ENCODE results near the gene LRRC2.

DNA sequence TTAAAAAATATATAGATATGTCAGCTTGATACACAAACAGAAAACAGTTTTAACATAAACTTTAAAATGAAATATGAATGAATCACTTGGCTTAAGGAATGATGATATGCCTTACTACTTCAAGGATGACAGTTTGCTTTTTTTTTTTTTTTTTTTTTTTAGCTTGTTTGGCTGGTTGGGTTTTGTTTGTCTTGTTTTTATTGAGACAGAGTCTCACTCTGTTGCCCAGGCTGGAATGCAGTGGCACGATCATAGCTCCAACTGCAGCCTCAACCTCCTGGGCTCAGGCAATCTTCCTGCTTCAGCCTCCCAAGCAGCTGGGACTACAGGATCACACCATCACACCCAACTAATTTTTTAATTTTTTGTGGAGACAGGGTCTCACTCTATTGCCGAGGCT, 14.5 kb downstream of the LRRC2 start:
- TF ChIP-seq POLR2AphosphoS5 (IDR thresholded peaks at IDR 0.05; ENCODE audit: low read depth) (no peak), GABPA (IDR thresholded peaks at IDR 0.05; ENCODE audit: low read depth) (no peak), SPI1 (IDR thresholded peaks at IDR 0.05; ENCODE audit: borderline replicate concordance, low read depth) (no peak)
- TF ChIP-seq, protein P1, sequence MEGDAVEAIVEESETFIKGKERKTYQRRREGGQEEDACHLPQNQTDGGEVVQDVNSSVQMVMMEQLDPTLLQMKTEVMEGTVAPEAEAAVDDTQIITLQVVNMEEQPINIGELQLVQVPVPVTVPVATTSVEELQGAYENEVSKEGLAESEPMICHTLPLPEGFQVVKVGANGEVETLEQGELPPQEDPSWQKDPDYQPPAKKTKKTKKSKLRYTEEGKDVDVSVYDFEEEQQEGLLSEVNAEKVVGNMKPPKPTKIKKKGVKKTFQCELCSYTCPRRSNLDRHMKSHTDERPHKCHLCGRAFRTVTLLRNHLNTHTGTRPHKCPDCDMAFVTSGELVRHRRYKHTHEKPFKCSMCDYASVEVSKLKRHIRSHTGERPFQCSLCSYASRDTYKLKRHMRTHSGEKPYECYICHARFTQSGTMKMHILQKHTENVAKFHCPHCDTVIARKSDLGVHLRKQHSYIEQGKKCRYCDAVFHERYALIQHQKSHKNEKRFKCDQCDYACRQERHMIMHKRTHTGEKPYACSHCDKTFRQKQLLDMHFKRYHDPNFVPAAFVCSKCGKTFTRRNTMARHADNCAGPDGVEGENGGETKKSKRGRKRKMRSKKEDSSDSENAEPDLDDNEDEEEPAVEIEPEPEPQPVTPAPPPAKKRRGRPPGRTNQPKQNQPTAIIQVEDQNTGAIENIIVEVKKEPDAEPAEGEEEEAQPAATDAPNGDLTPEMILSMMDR (IDR thresholded peaks at IDR 0.05; ENCODE audit: insufficient read depth, low read length) = no peak
- TF ChIP-seq, protein P2, sequence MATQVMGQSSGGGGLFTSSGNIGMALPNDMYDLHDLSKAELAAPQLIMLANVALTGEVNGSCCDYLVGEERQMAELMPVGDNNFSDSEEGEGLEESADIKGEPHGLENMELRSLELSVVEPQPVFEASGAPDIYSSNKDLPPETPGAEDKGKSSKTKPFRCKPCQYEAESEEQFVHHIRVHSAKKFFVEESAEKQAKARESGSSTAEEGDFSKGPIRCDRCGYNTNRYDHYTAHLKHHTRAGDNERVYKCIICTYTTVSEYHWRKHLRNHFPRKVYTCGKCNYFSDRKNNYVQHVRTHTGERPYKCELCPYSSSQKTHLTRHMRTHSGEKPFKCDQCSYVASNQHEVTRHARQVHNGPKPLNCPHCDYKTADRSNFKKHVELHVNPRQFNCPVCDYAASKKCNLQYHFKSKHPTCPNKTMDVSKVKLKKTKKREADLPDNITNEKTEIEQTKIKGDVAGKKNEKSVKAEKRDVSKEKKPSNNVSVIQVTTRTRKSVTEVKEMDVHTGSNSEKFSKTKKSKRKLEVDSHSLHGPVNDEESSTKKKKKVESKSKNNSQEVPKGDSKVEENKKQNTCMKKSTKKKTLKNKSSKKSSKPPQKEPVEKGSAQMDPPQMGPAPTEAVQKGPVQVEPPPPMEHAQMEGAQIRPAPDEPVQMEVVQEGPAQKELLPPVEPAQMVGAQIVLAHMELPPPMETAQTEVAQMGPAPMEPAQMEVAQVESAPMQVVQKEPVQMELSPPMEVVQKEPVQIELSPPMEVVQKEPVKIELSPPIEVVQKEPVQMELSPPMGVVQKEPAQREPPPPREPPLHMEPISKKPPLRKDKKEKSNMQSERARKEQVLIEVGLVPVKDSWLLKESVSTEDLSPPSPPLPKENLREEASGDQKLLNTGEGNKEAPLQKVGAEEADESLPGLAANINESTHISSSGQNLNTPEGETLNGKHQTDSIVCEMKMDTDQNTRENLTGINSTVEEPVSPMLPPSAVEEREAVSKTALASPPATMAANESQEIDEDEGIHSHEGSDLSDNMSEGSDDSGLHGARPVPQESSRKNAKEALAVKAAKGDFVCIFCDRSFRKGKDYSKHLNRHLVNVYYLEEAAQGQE (IDR thresholded peaks at IDR 0.05; ENCODE audit: insufficient replicate concordance, low read depth) = no peak

All from HL-60 (cell line).